ENCODE data around the gene EXOC3L4. TPM values are rescaled to one million over a fixed set of nuclear protein-coding genes. Genes with fewer than 3 reads are reported as not detected.

Gene EXOC3L4
- total and polyA plus RNA-seq, 2 donors (not counting 1 experiment from before 2014, with no cell fraction given), result not detected

- Histone ChIP-seq H2AFZ (ENCODE audit: insufficient read depth, low read depth, low read length, poor library complexity, severe bottlenecking) (no peak overlapping the region), H3K4me3 (ENCODE audit: control extremely low read depth in 1 of 5, extremely low read depth in 1 of 5, insufficient read depth in 1 of 5, low read depth in 2 of 5, low read length in 4 of 5) (no peak overlapping the region), H3K27me3 (replicated peaks in 1 of 4; ENCODE audit: control extremely low read depth in 1 of 4, control insufficient read depth in 3 of 4, insufficient read depth in 4 of 4, low read length in 3 of 4) (peaks cover 0 to 6% (median 0%) of the 10 kb centered on the region in 4 experiments), H3K9ac (ENCODE audit: low read length) (no peak overlapping the region), H3K4me2 (replicated peaks; ENCODE audit: low read depth, low read length, poor library complexity, severe bottlenecking) (no peak overlapping the region), H3K9me3 (ENCODE audit: control extremely low read depth in 1 of 3, control insufficient read depth in 2 of 3, insufficient read depth in 1 of 3, low read length in 2 of 3) (no peaks in the 10 kb centered on the region), H3K4me1 (ENCODE audit: control insufficient read depth in 2 of 2, insufficient read depth in 2 of 2, low read length in 2 of 2) (peaks cover 8 to 18% of the 10 kb centered on the region in 2 donors), H3K27ac (ENCODE audit: low read length in 2 of 2) (no peak overlapping the region), H3K79me2 (ENCODE audit: control insufficient read depth, insufficient read depth, low read length) (no peaks in the 10 kb centered on the region), H4K20me1 (ENCODE audit: control insufficient read depth, insufficient read depth, low read length, poor library complexity, severe bottlenecking) (no peaks in the 10 kb centered on the region), H3K36me3 (replicated peaks in 1 of 2; ENCODE audit: control extremely low read depth in 1 of 2, control insufficient read depth in 1 of 2, extremely low read depth in 1 of 2, insufficient read depth in 2 of 2, low read length in 1 of 2) (no peaks in the 10 kb centered on the region)
- ChIA-PET CTCF (interaction anchor here (1.2 kb wide), 1 partner anchor 29 kb away, joined by 3 read pairs; no protein-coding TSS in a partner anchor), POLR2A (interaction anchor here (0.6 kb wide), 2 partner anchors 9 to 1032 kb away, joined by 3 to 4 read pairs; no protein-coding TSS in a partner anchor)
- Mint-ChIP-seq H3K27ac (no peak overlapping the region), H3K4me1 (peaks cover 25% of the 10 kb centered on the region), H3K9me3 (ENCODE audit: insufficient read depth) (no peaks in the 10 kb centered on the region), H3K4me3 (peak overlapping the region; percentile 39), H3K27me3 (peaks cover 5% of the 10 kb centered on the region)
- DNase-seq (no peak), ATAC-seq (ENCODE audit: low read depth) (peak; percentile 25)
- 92% methylated on average over 7 of the region's 14 CpGs for WGBS (ENCODE audit: insufficient coverage)
- TF ChIP-seq CTCF (IDR thresholded peaks at IDR 0.05) (no peak), EZH2 (IDR thresholded peaks at IDR 0.05; ENCODE audit: borderline replicate concordance, insufficient read depth, low read depth, low read length, poor library complexity, severe bottlenecking) (no peak)
- intact Hi-C loops (cut with micrococcal nuclease), result no loop called here
These were observed 16.2 kb downstream of the EXOC3L4 start for GRCh38 chr14:103110681-103111231.

- DNase-seq (peak; percentile 37), ATAC-seq (ENCODE audit: low read depth) (peak; percentile 42)
- TF ChIP-seq EZH2 (IDR thresholded peaks at IDR 0.05; ENCODE audit: borderline replicate concordance, insufficient read depth, low read depth, low read length, poor library complexity, severe bottlenecking) (no peak), CTCF (IDR thresholded peaks at IDR 0.05) (no peak)
- no peaks in the 10 kb centered on the region for H4K20me1 ChIP-seq (ENCODE audit: control insufficient read depth, insufficient read depth, low read length, poor library complexity, severe bottlenecking)
- H3K9me3 Mint-ChIP-seq (ENCODE audit: insufficient read depth), result no peaks in the 10 kb centered on the region
- H3K27me3 Mint-ChIP-seq, result peaks cover 4% of the 10 kb centered on the region
- WGBS (ENCODE audit: insufficient coverage), result 73% methylated on average over 6 of the region's 6 CpGs
- no peaks in the 10 kb centered on the region for H3K79me2 ChIP-seq (ENCODE audit: control insufficient read depth, insufficient read depth, low read length)
- CTCF ChIA-PET, result no interaction called here
- no peak overlapping the region for H3K4me3 ChIP-seq (ENCODE audit: control extremely low read depth in 1 of 5, extremely low read depth in 1 of 5, insufficient read depth in 1 of 5, low read depth in 2 of 5, low read length in 4 of 5)
- POLR2A ChIA-PET, result interaction anchor here (0.6 kb wide), 1 partner anchor 1032 kb away, joined by 3 read pairs; no protein-coding TSS in a partner anchor
- peaks cover 0 to 4% (median 0%) of the 10 kb centered on the region in 4 experiments for H3K27me3 ChIP-seq (replicated peaks in 1 of 4; ENCODE audit: control extremely low read depth in 1 of 4, control insufficient read depth in 3 of 4, insufficient read depth in 4 of 4, low read length in 3 of 4)
- peaks cover 8 to 18% of the 10 kb centered on the region in 2 donors for H3K4me1 ChIP-seq (ENCODE audit: control insufficient read depth in 2 of 2, insufficient read depth in 2 of 2, low read length in 2 of 2)
- no peak overlapping the region for H3K27ac ChIP-seq (ENCODE audit: low read length in 2 of 2)
- no peak overlapping the region for H2AFZ ChIP-seq (ENCODE audit: insufficient read depth, low read depth, low read length, poor library complexity, severe bottlenecking)
- no peak overlapping the region for H3K9ac ChIP-seq (ENCODE audit: low read length)
- intact Hi-C loops (cut with micrococcal nuclease), result no loop called here
- peak overlapping the region; percentile 55 for H3K4me3 Mint-ChIP-seq
- H3K4me1 Mint-ChIP-seq, result peaks cover 26% of the 10 kb centered on the region
- H3K36me3 ChIP-seq (replicated peaks in 1 of 2; ENCODE audit: control extremely low read depth in 1 of 2, control insufficient read depth in 1 of 2, extremely low read depth in 1 of 2, insufficient read depth in 2 of 2, low read length in 1 of 2), result no peaks in the 10 kb centered on the region
- H3K27ac Mint-ChIP-seq, result no peak overlapping the region
- no peaks in the 10 kb centered on the region for H3K9me3 ChIP-seq (ENCODE audit: control extremely low read depth in 1 of 3, control insufficient read depth in 2 of 3, insufficient read depth in 1 of 3, low read length in 2 of 3)
- H3K4me2 ChIP-seq (replicated peaks; ENCODE audit: low read depth, low read length, poor library complexity, severe bottlenecking), result peak overlapping the region; percentile 11
These were observed 16.8 kb downstream of the EXOC3L4 start for GRCh38 chr14:103111232-103111868.

All from B cell (primary cell).